H1 (cell line): ENCODE data around the gene LAMA3. TPM values are rescaled to one million over a fixed set of nuclear protein-coding genes. Genes with fewer than 3 reads are reported as not detected.

Source experiments
- CBX5 ChIP-seq: fragments of 300-800, 300-1000 bp; sonication (generic); IDR thresholded peaks from 2 replicates; pipeline ENCODE4 v1.7.1; 2016; ENCODE audit warnings: antibody characterized with exemption, low read length, low read depth
- KDM1A ChIP-seq: fragments of 200-600, 300-600 bp; sonication (generic); IDR thresholded peaks from 2 replicates; pipeline ENCODE4 v1.7.1; 2016; ENCODE audit warnings: mild to moderate bottlenecking, low read length, borderline replicate concordance
- SP2 ChIP-seq: IDR thresholded peaks from 2 replicates; pipeline ENCODE4 v1.6.1; 2012; ENCODE audit warnings: mild to moderate bottlenecking, low read length, inconsistent platforms
- polyA plus RNA-seq, 7 experiments: library from polyadenylated mRNA; depleted of rRNA in 3 of 7; stranded (reverse) in 5 of 7; unstranded in 2 of 7; fragments of >200 nt in 5 of 7; fragments of 200-250 nt in 2 of 7; gene quantifications; 1 replicate in 5 of 7; 2 replicates in 1 of 7; 4 replicates in 1 of 7; pipeline versions ENCODE4 v1.2.1 to v1.2.3, GENCODE V29; 2011 to 2013; ENCODE audit warnings: missing spikeins in 2 of 7, mixed read lengths in 2 of 7
- total RNA-seq: library from RNA; stranded (reverse); fragmentation: NEBNext Ultra II Directional; extraction: Animal tissue kit (Norgen Biotek cat#: 25700); gene quantifications from 2 replicates; pipeline ENCODE4 v1.2.1, GENCODE V29; 2021
- TF ChIP-seq, protein P1 (sequence below): fragments of 300-600 bp; sonication (generic); IDR thresholded peaks from 2 replicates; pipeline ENCODE4 v1.7.1; 2012; ENCODE audit warnings: low read length, moderate library complexity, mild to moderate bottlenecking, inconsistent platforms; ENCODE audit not compliant: insufficient replicate concordance

LAMA3 gene
- total and polyA plus RNA-seq, 2 of the 8 experiments (the other 6 are each of a cell fraction or from before 2014, with no cell fraction given) = 0.76 to 5.0 TPM

DNA sequence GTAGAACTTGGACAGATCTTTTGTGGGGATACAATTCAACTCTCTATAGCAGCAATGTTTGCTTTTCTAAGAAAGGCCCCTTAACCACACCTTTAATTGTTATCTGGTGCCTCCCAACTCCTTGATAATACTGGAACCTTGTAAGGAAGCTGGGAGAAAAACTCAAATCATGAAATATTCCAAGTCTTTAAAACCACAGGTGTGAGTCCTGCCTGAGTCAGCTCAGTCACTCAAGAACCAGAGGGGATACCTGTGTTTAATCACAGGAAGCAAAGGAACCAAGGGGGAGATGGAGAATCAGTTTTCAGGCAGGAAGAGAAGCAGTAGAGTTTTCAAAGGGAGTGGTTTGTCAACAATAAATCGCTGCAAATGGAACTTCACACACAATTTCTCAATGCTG, 159.9 kb downstream of the LAMA3 start (continued):
- TF ChIP-seq, protein P1, sequence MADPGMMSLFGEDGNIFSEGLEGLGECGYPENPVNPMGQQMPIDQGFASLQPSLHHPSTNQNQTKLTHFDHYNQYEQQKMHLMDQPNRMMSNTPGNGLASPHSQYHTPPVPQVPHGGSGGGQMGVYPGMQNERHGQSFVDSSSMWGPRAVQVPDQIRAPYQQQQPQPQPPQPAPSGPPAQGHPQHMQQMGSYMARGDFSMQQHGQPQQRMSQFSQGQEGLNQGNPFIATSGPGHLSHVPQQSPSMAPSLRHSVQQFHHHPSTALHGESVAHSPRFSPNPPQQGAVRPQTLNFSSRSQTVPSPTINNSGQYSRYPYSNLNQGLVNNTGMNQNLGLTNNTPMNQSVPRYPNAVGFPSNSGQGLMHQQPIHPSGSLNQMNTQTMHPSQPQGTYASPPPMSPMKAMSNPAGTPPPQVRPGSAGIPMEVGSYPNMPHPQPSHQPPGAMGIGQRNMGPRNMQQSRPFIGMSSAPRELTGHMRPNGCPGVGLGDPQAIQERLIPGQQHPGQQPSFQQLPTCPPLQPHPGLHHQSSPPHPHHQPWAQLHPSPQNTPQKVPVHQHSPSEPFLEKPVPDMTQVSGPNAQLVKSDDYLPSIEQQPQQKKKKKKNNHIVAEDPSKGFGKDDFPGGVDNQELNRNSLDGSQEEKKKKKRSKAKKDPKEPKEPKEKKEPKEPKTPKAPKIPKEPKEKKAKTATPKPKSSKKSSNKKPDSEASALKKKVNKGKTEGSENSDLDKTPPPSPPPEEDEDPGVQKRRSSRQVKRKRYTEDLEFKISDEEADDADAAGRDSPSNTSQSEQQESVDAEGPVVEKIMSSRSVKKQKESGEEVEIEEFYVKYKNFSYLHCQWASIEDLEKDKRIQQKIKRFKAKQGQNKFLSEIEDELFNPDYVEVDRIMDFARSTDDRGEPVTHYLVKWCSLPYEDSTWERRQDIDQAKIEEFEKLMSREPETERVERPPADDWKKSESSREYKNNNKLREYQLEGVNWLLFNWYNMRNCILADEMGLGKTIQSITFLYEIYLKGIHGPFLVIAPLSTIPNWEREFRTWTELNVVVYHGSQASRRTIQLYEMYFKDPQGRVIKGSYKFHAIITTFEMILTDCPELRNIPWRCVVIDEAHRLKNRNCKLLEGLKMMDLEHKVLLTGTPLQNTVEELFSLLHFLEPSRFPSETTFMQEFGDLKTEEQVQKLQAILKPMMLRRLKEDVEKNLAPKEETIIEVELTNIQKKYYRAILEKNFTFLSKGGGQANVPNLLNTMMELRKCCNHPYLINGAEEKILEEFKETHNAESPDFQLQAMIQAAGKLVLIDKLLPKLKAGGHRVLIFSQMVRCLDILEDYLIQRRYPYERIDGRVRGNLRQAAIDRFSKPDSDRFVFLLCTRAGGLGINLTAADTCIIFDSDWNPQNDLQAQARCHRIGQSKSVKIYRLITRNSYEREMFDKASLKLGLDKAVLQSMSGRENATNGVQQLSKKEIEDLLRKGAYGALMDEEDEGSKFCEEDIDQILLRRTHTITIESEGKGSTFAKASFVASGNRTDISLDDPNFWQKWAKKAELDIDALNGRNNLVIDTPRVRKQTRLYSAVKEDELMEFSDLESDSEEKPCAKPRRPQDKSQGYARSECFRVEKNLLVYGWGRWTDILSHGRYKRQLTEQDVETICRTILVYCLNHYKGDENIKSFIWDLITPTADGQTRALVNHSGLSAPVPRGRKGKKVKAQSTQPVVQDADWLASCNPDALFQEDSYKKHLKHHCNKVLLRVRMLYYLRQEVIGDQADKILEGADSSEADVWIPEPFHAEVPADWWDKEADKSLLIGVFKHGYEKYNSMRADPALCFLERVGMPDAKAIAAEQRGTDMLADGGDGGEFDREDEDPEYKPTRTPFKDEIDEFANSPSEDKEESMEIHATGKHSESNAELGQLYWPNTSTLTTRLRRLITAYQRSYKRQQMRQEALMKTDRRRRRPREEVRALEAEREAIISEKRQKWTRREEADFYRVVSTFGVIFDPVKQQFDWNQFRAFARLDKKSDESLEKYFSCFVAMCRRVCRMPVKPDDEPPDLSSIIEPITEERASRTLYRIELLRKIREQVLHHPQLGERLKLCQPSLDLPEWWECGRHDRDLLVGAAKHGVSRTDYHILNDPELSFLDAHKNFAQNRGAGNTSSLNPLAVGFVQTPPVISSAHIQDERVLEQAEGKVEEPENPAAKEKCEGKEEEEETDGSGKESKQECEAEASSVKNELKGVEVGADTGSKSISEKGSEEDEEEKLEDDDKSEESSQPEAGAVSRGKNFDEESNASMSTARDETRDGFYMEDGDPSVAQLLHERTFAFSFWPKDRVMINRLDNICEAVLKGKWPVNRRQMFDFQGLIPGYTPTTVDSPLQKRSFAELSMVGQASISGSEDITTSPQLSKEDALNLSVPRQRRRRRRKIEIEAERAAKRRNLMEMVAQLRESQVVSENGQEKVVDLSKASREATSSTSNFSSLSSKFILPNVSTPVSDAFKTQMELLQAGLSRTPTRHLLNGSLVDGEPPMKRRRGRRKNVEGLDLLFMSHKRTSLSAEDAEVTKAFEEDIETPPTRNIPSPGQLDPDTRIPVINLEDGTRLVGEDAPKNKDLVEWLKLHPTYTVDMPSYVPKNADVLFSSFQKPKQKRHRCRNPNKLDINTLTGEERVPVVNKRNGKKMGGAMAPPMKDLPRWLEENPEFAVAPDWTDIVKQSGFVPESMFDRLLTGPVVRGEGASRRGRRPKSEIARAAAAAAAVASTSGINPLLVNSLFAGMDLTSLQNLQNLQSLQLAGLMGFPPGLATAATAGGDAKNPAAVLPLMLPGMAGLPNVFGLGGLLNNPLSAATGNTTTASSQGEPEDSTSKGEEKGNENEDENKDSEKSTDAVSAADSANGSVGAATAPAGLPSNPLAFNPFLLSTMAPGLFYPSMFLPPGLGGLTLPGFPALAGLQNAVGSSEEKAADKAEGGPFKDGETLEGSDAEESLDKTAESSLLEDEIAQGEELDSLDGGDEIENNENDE = no peak
- no peak for TF ChIP-seq CBX5
- TF ChIP-seq SP2 = no peak
- no peak for TF ChIP-seq KDM1A
